Dendritic cell treated with granulocyte-macrophage colony-stimulating factor and Interleukin-4, amounts not matched to agents 40 ng/mL and 50 ng/mL, for 4 days (primary cell): ENCODE data around the gene PAXIP1.

Experiments used
- H3K27ac Mint-ChIP-seq: one replicate; pipeline ENCODE4 v1.8.0; 2022; ENCODE audit warnings: mild to moderate bottlenecking, mixed read lengths
- H3K27me3 Mint-ChIP-seq: one replicate; pipeline ENCODE4 v1.8.0; 2022; ENCODE audit warnings: mild to moderate bottlenecking, mixed read lengths
- H3K36me3 Mint-ChIP-seq: one replicate; pipeline ENCODE4 v1.8.0; 2022; ENCODE audit warnings: low read depth, mixed read lengths
- H3K4me1 Mint-ChIP-seq: one replicate; pipeline ENCODE4 v1.8.0; 2022; ENCODE audit warnings: low read depth, mixed read lengths
- H3K4me3 Mint-ChIP-seq: one replicate; pipeline ENCODE4 v1.8.0; 2022; ENCODE audit warnings: mild to moderate bottlenecking, moderate library complexity, mixed read lengths
- H3K9me3 Mint-ChIP-seq: one replicate; pipeline ENCODE4 v1.8.0; 2022; ENCODE audit warnings: mixed read lengths
- intact Hi-C: fragments of 100-400 bp; cut with micrococcal nuclease; formaldehyde crosslinking; loops from one replicate; pipeline ENCODE4 v1.15.0; 2022

PAXIP1 gene

GRCh38 chr7:154917808-154918160 is 85.1 kb downstream of the PAXIP1 start:
- Mint-ChIP-seq H3K27me3 (peaks cover 31% of the 10 kb centered on the region), H3K9me3 (peaks cover 8% of the 10 kb centered on the region), H3K4me3 (no peak overlapping the region), H3K4me1 (peaks cover 5% of the 10 kb centered on the region), H3K36me3 (no peaks in the 10 kb centered on the region), H3K27ac (no peak overlapping the region)
- intact Hi-C loops, result loop anchor here (10.0 kb wide), 1 partner anchor 1897 kb away; no protein-coding TSS in a partner anchor

DNA sequence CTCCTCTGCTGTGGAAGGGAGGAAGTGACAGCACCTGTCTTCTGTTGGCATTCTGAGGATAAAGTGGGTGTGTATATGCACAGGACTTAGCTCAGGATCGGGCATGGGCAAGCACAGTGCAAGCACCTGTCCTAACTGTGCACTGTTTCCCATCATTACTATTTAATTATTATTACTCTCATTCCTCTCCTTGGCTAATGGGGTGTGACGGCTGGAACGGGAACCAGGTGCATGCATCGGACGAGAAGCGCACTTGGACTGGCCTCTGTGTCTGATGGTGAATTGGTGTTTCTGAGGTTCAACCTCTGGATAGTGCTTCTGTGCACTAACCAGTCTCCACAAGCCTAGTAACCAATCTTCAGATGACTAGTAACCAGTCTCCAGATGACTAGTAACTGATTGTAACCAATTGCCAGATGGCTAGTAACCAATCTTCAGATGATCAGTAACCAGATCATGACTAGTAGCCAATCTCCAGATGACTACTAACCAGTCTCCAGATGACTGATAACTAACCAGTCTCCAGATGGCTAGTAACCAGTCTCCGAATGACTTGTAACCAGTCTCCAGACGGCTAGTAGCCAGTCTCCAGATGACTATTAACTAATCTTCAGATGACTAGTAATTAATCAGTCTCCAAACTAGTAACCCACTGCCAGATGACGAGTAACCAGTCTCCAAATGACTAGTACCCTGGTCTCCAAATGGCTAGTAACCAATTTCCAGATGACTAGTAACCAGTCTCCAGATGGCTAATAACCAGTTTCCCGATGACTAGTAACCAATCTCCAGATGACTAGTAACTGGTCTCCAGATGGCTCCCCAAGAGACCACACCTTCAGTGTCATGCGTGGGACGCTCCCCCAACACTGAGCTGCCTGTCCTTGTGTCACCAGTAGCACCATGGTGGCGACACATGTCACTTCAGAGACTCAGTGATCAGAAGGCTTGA is 85.8 kb downstream of the PAXIP1 start:
- no peak overlapping the region for H3K4me3 Mint-ChIP-seq
- no peaks in the 10 kb centered on the region for H3K36me3 Mint-ChIP-seq
- no peak overlapping the region for H3K27ac Mint-ChIP-seq
- peaks cover 30% of the 10 kb centered on the region for H3K27me3 Mint-ChIP-seq
- H3K4me1 Mint-ChIP-seq, result peaks cover 5% of the 10 kb centered on the region
- intact Hi-C loops, result loop anchor here (10.0 kb wide), 1 partner anchor 1898 kb away; no protein-coding TSS in a partner anchor
- H3K9me3 Mint-ChIP-seq, result peaks cover 1% of the 10 kb centered on the region

GRCh38 chr7:154916381-154916780 is 86.5 kb downstream of the PAXIP1 start:
- peaks cover 5% of the 10 kb centered on the region for H3K4me1 Mint-ChIP-seq
- intact Hi-C loops, result loop anchor here (10.0 kb wide), 1 partner anchor 1898 kb away; no protein-coding TSS in a partner anchor
- H3K36me3 Mint-ChIP-seq, result no peaks in the 10 kb centered on the region
- H3K27ac Mint-ChIP-seq, result no peak overlapping the region
- H3K9me3 Mint-ChIP-seq, result peaks cover under 1% of the 10 kb centered on the region
- H3K4me3 Mint-ChIP-seq, result no peak overlapping the region
- H3K27me3 Mint-ChIP-seq, result peaks cover 30% of the 10 kb centered on the region

GRCh38 chr7:154915600-154915999 is 87.3 kb downstream of the PAXIP1 start:
- intact Hi-C loops, result loop anchor here (10.0 kb wide), 1 partner anchor 1899 kb away; no protein-coding TSS in a partner anchor
- H3K27ac Mint-ChIP-seq, result no peak overlapping the region
- no peak overlapping the region for H3K4me3 Mint-ChIP-seq
- no peaks in the 10 kb centered on the region for H3K36me3 Mint-ChIP-seq
- peaks cover 8% of the 10 kb centered on the region for H3K9me3 Mint-ChIP-seq
- peaks cover 31% of the 10 kb centered on the region for H3K27me3 Mint-ChIP-seq
- peaks cover 5% of the 10 kb centered on the region for H3K4me1 Mint-ChIP-seq

- Mint-ChIP-seq H3K27ac (no peak overlapping the region), H3K36me3 (no peaks in the 10 kb centered on the region), H3K9me3 (peaks cover 10% of the 10 kb centered on the region), H3K27me3 (peaks cover 31% of the 10 kb centered on the region), H3K4me1 (peaks cover 5% of the 10 kb centered on the region), H3K4me3 (no peak overlapping the region)
- intact Hi-C loops, result loop anchor here (10.0 kb wide), 1 partner anchor 1900 kb away; no protein-coding TSS in a partner anchor
These were observed 87.9 kb downstream of the PAXIP1 start for GRCh38 chr7:154914996-154915380.

DNA sequence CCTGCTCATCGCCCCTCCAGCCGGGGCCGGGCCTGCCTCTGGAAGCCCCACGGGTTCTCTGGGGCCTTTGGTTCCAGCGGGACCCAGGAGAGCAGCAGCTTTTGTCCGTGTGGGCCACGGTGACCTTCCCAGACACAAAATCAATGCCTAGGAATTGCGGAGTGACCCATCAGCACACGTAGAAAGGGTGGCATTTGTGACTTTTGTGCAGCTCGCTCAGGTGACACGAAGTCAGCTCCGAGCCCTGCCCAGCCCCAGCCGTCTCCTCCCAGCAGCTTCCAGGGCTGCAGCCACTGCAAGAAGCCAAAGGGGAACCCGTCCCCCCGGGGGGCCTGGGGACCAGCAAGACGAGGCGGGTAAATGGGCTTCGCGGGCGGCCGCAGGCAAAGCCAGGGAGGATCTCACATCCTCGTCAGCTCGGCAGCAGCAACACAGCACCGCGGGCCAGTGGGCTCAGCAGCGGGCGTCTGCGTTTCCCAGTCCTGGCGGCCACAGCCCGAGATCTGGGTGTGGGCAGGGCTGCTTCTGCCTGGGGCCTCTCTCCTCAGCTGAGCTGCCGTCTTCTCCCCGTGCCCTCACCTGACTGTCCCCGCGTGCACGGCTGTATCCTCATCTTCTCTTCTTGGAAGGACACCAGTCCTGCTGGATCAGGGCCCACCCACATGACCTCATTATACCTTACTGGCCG is 88.5 kb downstream of the PAXIP1 start:
- Mint-ChIP-seq H3K36me3 (no peaks in the 10 kb centered on the region), H3K4me3 (no peak overlapping the region), H3K9me3 (peaks cover 10% of the 10 kb centered on the region), H3K27me3 (peaks cover 29% of the 10 kb centered on the region), H3K27ac (no peak overlapping the region), H3K4me1 (peaks cover 5% of the 10 kb centered on the region)
- intact Hi-C loops, result loop anchor here (10.0 kb wide), 1 partner anchor 1900 kb away; no protein-coding TSS in a partner anchor

- intact Hi-C loops, result loop anchor here (10.0 kb wide), 1 partner anchor 1901 kb away; no protein-coding TSS in a partner anchor
- H3K27me3 Mint-ChIP-seq, result peaks cover 29% of the 10 kb centered on the region
- no peaks in the 10 kb centered on the region for H3K36me3 Mint-ChIP-seq
- H3K9me3 Mint-ChIP-seq, result peaks cover 10% of the 10 kb centered on the region
- no peak overlapping the region for H3K27ac Mint-ChIP-seq
- H3K4me1 Mint-ChIP-seq, result peaks cover 5% of the 10 kb centered on the region
- peak overlapping the region; percentile 66 for H3K4me3 Mint-ChIP-seq
These were observed 89.2 kb downstream of the PAXIP1 start for GRCh38 chr7:154913638-154914307.

GRCh38 chr7:154912871-154913637 is 89.9 kb downstream of the PAXIP1 start:
- peaks cover 10% of the 10 kb centered on the region for H3K9me3 Mint-ChIP-seq
- H3K4me1 Mint-ChIP-seq, result peaks cover 5% of the 10 kb centered on the region
- no peak overlapping the region for H3K4me3 Mint-ChIP-seq
- H3K27me3 Mint-ChIP-seq, result peaks cover 29% of the 10 kb centered on the region
- no peaks in the 10 kb centered on the region for H3K36me3 Mint-ChIP-seq
- intact Hi-C loops, result loop anchor here (10.0 kb wide), 1 partner anchor 1902 kb away; no protein-coding TSS in a partner anchor
- no peak overlapping the region for H3K27ac Mint-ChIP-seq

DNA sequence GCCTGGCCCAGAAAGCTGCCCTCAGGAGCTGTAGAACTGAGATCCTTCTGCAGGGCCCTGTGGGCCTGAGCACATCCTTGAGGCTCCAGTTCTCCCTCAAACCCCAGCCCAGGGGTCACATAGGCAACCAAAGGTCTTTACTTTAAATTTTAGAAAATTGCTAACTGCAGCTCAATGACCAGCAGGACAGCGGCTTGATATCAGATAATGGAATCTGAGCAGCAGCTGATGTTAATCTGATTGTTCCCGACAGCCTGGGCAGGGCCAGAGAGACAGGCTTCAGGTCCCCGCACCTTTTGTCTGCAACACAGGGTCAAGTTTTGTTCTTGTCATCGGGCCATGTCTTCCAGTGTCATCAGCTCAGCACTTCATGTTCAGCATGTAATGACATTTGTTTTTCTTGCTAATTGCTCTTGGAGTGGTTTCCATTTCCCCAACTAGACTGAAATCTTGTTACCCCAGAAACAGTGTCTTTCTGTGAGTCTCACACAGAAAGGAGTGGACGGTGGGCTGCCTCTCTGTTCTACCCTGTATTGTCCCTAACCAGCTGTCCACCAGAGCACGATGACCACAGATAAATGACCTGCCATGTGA is 91.0 kb downstream of the PAXIP1 start:
- Mint-ChIP-seq H3K27ac (no peak overlapping the region), H3K36me3 (no peaks in the 10 kb centered on the region), H3K4me1 (peaks cover 5% of the 10 kb centered on the region), H3K9me3 (peaks cover 10% of the 10 kb centered on the region), H3K4me3 (no peak overlapping the region), H3K27me3 (peaks cover 29% of the 10 kb centered on the region)
- intact Hi-C loops, result loop anchor here (10.0 kb wide), 1 partner anchor 1903 kb away; no protein-coding TSS in a partner anchor

GRCh38 chr7:154911411-154911810 is 91.5 kb downstream of the PAXIP1 start:
- H3K27ac Mint-ChIP-seq, result no peak overlapping the region
- intact Hi-C loops, result loop anchor here (10.0 kb wide), 1 partner anchor 1903 kb away; no protein-coding TSS in a partner anchor
- no peak overlapping the region for H3K4me3 Mint-ChIP-seq
- no peaks in the 10 kb centered on the region for H3K36me3 Mint-ChIP-seq
- peaks cover 5% of the 10 kb centered on the region for H3K4me1 Mint-ChIP-seq
- peaks cover 10% of the 10 kb centered on the region for H3K9me3 Mint-ChIP-seq
- peaks cover 29% of the 10 kb centered on the region for H3K27me3 Mint-ChIP-seq

DNA sequence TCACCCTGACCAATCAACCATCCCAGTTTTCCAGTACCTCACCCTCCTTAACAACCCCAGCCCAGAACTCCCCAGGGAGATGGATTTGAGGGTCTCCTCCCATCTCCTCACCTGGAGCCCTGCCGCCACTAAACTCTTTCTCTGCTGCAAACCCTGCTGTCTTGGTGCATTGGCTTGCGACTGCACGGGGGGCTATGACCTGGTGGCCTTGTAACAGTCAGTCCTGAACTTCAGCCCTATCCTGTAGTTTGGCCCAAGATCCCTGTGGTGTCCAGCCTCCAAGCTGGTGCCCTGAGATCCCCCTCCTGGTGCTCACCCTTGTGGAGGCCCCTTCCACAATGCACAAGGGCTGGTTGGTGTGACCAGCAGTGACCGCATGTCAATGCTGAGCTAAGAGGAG is 91.9 kb downstream of the PAXIP1 start:
- Mint-ChIP-seq H3K27me3 (peaks cover 27% of the 10 kb centered on the region), H3K9me3 (peaks cover 10% of the 10 kb centered on the region), H3K36me3 (no peaks in the 10 kb centered on the region), H3K4me3 (no peak overlapping the region), H3K4me1 (peaks cover 5% of the 10 kb centered on the region), H3K27ac (no peak overlapping the region)
- intact Hi-C loops, result loop anchor here (10.0 kb wide), 1 partner anchor 1904 kb away; no protein-coding TSS in a partner anchor

GRCh38 chr7:154910125-154910524 is 92.8 kb downstream of the PAXIP1 start:
- H3K9me3 Mint-ChIP-seq, result peaks cover 10% of the 10 kb centered on the region
- H3K27me3 Mint-ChIP-seq, result peaks cover 19% of the 10 kb centered on the region
- H3K4me1 Mint-ChIP-seq, result peaks cover 5% of the 10 kb centered on the region
- H3K4me3 Mint-ChIP-seq, result no peak overlapping the region
- no peak overlapping the region for H3K27ac Mint-ChIP-seq
- intact Hi-C loops, result loop anchor here (10.0 kb wide), 1 partner anchor 1905 kb away; no protein-coding TSS in a partner anchor
- H3K36me3 Mint-ChIP-seq, result no peaks in the 10 kb centered on the region
